Brain microvascular endothelial cell (primary cell): ENCODE data around the gene ELAVL1.

Source experiments
- DNase-seq: peaks from one replicate; pipeline ENCODE4 v3.0.0-alpha.2; 2020
- H3K27ac ChIP-seq: fragments of 250-450 bp; sonication (Bioruptor Pico); 2 replicates; pipeline ENCODE4 v1.5.1; 2020; ENCODE audit warnings: mild to moderate bottlenecking, moderate library complexity
- H3K27me3 ChIP-seq: fragments of 250-450 bp; sonication (Bioruptor Pico); replicated peaks from 2 replicates; pipeline ENCODE4 v1.5.1; 2020; ENCODE audit warnings: mild to moderate bottlenecking
- H3K36me3 ChIP-seq: fragments of 250-450 bp; sonication (Bioruptor Pico); replicated peaks from 2 replicates; pipeline ENCODE4 v1.5.1; 2020; ENCODE audit warnings: mild to moderate bottlenecking
- H3K4me3 ChIP-seq: 2 replicates; pipeline ENCODE4 v1.5.1; 2011; ENCODE audit warnings: low read depth, mild to moderate bottlenecking, control low read depth, low read length, moderate library complexity
- CTCF ChIP-seq: IDR thresholded peaks from 2 replicates; pipeline ENCODE4 v1.5.1; 2011; ENCODE audit warnings: low read depth, mild to moderate bottlenecking, moderate library complexity, low read length, control low read depth, inconsistent platforms; ENCODE audit errors: missing control alignments
- in situ Hi-C: cut with HindIII; loops from 2 replicates; pipeline ENCODE4 v1.10.0; 2017; ENCODE audit warnings: low sequenced_read_pairs, low pct_ligation_motif_present

The ELAVL1 gene

GRCh38 chr19:7968008-7968795, 37.2 kb downstream of the ELAVL1 start:
- H3K36me3 ChIP-seq = peaks cover 38% of the 10 kb centered on the region
- no peaks in the 10 kb centered on the region for H3K27me3 ChIP-seq
- TF ChIP-seq CTCF = no peak
- in situ Hi-C loops = no loop called here
- DNase-seq = no peak
- no peak overlapping the region for H3K4me3 ChIP-seq
- H3K27ac ChIP-seq = no peak overlapping the region

- Histone ChIP-seq H3K36me3 (peaks cover 48% of the 10 kb centered on the region), H3K27me3 (no peaks in the 10 kb centered on the region), H3K4me3 (no peak overlapping the region), H3K27ac (no peak overlapping the region)
- no peak for TF ChIP-seq CTCF
- DNase-seq = no peak
- in situ Hi-C loops = no loop called here
Observed at GRCh38 chr19:7965921-7966665, 39.3 kb downstream of the ELAVL1 start.

- in situ Hi-C loops = no loop called here
Observed at GRCh38 chr19:7965259-7965841, 40.1 kb downstream of the ELAVL1 start.

GRCh38 chr19:7963566-7963965, 41.9 kb downstream of the ELAVL1 start:
- no peak for DNase-seq
- peaks cover 40% of the 10 kb centered on the region for H3K36me3 ChIP-seq
- no peaks in the 10 kb centered on the region for H3K27me3 ChIP-seq
- in situ Hi-C loops = no loop called here
- H3K4me3 ChIP-seq = no peak overlapping the region
- TF ChIP-seq CTCF = no peak
- H3K27ac ChIP-seq = no peak overlapping the region

More at GRCh38 chr19:7965259-7965841, 40.1 kb downstream of the ELAVL1 start:
- Histone ChIP-seq H3K27me3 (no peaks in the 10 kb centered on the region), H3K4me3 (no peak overlapping the region), H3K36me3 (peaks cover 48% of the 10 kb centered on the region), H3K27ac (no peak overlapping the region)
- no peak for TF ChIP-seq CTCF
- no peak for DNase-seq

GRCh38 chr19:7962644-7963268, 42.7 kb downstream of the ELAVL1 start:
- no peak for DNase-seq
- H3K36me3 ChIP-seq = peaks cover 40% of the 10 kb centered on the region
- no peak for TF ChIP-seq CTCF
- no peak overlapping the region for H3K27ac ChIP-seq
- in situ Hi-C loops = no loop called here
- H3K4me3 ChIP-seq = no peak overlapping the region
- H3K27me3 ChIP-seq = no peaks in the 10 kb centered on the region
